HG03565 (cell line): ENCODE results near the gene IPO11.
"Not testable (repeated sequence)": the region's sequence is repeated elsewhere in the genome, so short reads cannot be mapped to it uniquely, and the experiment has no call there.

Experiments
- ATAC-seq: cut with Tn5 transposase; IDR thresholded peaks from one replicate; pipeline ENCODE4 v1.9.1; 2021; ENCODE audit warnings: mild to moderate bottlenecking, moderate library complexity; ENCODE audit not compliant: unreplicated experiment

Gene IPO11

DNA sequence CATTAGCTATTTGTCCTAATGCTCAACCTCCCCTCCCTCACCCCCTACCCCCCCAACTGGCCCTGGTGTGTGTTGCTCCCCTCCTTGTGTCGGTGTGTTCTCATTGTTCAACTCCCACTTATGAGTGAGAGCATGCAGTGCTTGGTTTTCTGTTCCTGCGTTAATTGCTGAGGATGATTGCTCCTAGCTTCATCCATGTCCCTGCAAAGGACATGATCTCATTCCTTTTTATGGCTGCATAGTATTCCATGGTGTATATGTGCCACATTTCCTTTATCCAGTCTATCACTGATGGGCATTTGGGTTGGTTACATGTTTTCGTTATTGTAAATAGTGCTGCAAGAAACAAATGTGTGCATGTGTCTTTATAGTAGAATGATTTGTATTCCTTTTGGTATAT is 153.2 kb downstream of the IPO11 start:
- not testable (repeated sequence) for ATAC-seq

DNA sequence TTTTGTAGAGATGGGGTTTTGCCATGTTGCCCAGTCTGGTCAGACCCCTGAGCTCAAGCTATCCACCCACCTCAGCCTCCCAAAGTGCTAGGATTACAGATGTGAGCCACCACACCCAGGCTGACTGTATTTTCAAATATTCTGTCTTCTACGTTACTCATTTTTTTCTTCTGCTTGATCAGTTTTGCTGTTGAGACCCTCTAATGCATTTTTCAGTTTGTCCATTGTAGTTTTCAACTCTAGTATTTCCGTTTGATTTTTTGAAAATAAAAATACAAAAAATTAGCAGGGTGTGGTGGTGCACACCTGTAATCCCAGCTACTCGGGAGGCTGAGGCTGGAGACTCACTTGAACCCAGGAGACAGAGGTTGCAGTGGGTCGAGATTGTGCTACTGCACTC is 155.6 kb downstream of the IPO11 start:
- ATAC-seq = no peak

GRCh38 chr5:62568800-62569432 is 156.4 kb downstream of the IPO11 start:
- ATAC-seq = no peak

DNA sequence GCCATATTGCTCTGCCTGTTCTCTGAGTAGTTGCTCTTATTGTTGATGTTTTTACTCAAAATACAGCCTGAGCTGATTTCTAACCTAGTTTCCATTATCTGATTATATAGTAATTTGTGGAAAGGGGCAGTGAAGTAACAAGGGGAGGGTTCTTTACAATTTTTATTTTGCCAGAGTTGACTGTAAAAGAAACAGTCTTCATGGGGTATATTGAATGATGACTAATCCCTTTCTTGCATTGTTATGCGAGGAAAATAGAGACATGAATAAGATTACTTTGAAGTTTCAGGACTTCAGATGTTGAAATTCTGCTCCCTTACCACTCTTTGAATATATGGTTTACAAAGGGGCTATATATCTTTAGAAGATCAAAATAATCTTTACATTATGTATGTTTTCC is 156.9 kb downstream of the IPO11 start:
- peak; percentile 49 for ATAC-seq

GRCh38 chr5:62572918-62573514 is 160.5 kb downstream of the IPO11 start:
- no peak for ATAC-seq

DNA sequence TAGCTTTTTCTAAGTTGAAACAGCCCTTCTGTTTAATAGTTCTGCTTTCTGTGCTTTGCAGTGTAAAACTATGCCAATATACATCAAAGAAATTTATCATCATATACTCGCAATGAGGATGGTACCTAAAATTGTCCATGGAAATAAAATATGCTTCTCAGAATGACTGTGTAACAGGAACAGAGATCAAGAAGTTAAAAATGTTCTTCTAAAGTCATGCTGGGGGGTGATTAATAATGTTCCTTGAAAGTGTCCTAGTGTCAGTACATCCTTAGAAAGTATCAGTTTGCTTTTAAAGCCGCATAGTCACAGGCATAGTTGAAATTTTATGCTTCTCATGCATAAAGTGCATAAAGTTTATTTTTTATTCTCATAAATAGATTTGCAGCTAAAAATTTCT is 162.0 kb downstream of the IPO11 start:
- ATAC-seq = peak; percentile 57

DNA sequence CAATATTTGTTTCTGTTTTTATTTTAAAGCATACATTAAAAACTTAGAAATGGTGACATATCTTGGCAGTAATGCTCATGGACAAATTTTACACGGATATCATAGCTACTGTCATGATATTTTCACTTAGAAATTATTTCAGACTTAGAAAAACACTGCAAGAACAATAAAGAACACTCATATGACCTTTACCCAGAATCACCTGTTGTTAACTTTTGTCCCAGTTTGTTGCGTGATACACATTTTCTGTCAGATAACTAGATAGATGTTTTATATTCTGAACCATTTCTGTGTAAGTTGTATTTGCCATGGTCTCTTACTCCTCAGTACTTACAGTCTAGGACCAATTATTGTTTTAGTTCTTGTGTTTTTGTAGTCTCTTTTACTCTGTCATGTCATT is 162.5 kb downstream of the IPO11 start:
- no peak for ATAC-seq

GRCh38 chr5:62575489-62575888 is 162.9 kb downstream of the IPO11 start:
- ATAC-seq = no peak

DNA sequence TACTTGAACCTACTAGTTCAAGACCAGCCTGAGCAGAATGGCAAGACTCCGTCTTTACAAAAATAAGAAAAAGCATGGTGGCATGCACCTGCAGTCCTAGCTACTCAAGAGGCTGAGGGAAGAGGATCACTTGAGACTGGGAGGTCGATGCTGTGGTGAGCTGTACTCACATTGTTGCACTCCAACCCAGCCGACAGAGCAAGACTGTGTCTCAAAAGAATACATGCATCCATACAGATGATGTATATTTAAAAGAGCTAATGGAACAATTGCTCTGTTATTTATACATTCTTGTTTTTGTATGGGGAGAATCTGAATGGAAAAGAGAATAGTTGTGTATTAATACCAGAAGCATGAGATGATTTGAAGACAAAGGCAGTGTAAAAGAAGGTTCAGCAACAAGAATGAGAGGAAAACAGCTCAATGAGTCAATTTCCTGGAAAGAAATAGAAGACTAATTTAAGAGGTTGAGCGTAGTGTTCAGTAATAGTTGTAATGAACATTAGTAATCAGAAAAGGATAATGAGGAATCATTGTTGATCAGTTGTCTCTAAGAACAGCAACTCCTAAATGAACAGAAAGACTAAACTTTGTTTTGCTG is 164.1 kb downstream of the IPO11 start:
- ATAC-seq = no peak

DNA sequence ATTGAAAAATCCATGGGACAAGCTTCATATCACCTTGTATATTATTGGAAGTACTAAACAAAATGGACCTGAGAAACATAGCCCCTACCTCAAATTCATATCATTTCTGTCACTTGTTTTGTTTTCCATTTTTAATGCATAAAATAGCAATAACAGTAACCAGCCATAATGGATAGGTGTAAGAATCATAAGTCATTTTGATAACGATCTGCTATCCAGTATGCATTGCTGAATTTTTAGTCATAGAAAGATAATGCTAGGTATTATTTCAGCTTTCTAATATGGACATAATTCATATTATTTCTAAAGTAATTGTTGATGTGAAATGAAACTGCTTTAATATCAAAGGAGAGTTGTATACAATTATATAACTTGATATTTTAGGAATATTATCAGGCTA is 164.9 kb downstream of the IPO11 start:
- no peak for ATAC-seq

GRCh38 chr5:62578540-62578939 is 166.0 kb downstream of the IPO11 start, which contains the start of gene LRRC70:
LRRC70 (plus strand) TSS chr5:62578819; CDS start chr5:62579439, 620 bp downstream.
- ATAC-seq = peak; percentile 83

DNA sequence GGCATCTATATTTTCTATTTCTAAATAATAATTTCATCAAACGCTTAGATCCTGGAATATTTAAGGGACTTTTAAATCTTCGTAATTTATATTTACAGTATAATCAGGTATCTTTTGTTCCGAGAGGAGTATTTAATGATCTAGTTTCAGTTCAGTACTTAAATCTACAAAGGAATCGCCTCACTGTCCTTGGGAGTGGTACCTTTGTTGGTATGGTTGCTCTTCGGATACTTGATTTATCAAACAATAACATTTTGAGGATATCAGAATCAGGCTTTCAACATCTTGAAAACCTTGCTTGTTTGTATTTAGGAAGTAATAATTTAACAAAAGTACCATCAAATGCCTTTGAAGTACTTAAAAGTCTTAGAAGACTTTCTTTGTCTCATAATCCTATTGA is 167.2 kb downstream of the IPO11 start:
- no peak for ATAC-seq

GRCh38 chr5:62581836-62582597 is 169.5 kb downstream of the IPO11 start:
- no peak for ATAC-seq

DNA sequence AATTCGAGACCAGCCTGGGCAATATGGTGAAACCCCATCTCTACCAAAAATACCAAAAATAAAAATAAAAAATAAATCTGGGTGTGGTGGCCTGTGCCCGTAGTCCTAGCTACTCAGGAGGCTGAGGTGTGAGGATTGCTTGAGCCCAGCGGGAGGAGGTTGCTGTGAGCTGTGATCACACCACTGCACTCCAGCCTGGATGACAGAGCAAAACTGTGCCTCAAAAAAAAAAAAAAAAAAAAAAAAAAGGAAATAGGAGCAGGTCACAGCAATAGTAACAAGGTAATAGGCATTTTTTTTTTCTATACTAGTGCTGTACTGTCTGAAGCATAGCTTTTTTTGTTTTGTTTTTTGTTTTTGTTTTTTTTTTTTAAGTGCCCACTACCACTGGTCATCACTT is 171.8 kb downstream of the IPO11 start:
- no peak for ATAC-seq

GRCh38 chr5:62585306-62585705 is 172.7 kb downstream of the IPO11 start:
- no peak for ATAC-seq

GRCh38 chr5:62585751-62586150 is 173.2 kb downstream of the IPO11 start:
- ATAC-seq = no peak

DNA sequence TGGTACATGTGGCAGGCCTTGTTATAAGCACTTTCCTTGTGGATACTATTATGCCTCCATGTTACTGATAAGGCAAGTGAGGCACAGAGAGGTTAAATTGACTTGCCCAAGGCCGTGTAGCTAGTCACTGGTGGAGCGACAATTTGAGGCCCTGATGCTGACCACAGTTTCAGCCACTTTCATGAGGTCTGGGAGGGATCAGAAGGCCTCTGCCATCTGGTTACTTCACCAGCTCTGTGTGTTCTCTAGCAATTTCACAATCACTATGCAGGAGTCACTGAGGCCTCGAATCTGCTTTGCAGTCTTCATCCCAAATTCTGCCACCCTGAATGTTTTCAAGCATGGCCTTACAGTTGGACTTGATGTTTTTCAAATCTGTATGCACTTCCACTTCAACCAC is 175.2 kb downstream of the IPO11 start:
- no peak for ATAC-seq

DNA sequence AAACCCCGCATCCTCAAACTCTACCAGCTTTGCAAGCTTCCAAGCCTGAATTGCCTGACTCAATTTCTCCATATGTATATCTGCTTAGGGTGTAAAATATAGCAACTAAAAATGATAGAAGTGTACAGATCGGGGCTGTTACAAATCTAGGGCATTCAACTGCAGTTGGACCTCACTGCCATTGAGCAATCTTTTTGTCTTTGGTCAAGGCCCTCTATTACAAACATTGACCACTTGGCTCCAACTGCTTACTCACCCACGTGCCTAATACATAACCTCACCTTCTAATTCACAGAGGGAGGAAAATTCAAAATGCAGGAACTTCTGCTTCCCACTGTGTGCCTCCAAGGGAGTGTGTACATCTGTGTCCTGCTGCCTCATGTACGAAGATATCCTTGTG is 176.1 kb downstream of the IPO11 start:
- ATAC-seq = no peak

DNA sequence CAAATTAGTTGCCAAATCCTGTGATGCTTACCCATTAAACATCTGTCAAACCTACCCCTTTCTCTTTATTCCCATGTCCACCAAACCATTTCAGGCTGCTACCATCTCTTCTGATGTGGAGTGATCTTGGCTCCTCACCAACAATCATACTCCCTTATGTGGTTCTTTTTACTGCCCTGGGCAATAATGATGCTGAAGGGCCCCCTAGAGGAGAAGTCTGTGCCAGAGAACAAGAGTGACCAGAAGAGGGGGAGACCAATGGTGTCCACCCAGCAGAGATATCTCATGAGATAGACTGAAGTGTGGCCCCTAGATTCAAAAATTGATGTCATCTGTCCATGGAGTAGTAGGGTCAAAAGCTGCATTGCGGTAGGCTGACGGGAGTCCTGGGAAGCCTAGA is 176.9 kb downstream of the IPO11 start:
- no peak for ATAC-seq

GRCh38 chr5:62590387-62590786 is 177.8 kb downstream of the IPO11 start:
- ATAC-seq = no peak

GRCh38 chr5:62592558-62592957 is 180.0 kb downstream of the IPO11 start:
- no peak for ATAC-seq

GRCh38 chr5:62593331-62593730 is 180.8 kb downstream of the IPO11 start:
- ATAC-seq = no peak
